Measurements from ENCODE around the gene ALG9. TPM values are rescaled to one million over a fixed set of nuclear protein-coding genes. Genes with fewer than 3 reads are reported as not detected.

ALG9 gene
- total RNA-seq, 4 donors from 2014 or later: 29.3 to 75.5 (median 49.0) TPM

- TF ChIP-seq, protein P1, sequence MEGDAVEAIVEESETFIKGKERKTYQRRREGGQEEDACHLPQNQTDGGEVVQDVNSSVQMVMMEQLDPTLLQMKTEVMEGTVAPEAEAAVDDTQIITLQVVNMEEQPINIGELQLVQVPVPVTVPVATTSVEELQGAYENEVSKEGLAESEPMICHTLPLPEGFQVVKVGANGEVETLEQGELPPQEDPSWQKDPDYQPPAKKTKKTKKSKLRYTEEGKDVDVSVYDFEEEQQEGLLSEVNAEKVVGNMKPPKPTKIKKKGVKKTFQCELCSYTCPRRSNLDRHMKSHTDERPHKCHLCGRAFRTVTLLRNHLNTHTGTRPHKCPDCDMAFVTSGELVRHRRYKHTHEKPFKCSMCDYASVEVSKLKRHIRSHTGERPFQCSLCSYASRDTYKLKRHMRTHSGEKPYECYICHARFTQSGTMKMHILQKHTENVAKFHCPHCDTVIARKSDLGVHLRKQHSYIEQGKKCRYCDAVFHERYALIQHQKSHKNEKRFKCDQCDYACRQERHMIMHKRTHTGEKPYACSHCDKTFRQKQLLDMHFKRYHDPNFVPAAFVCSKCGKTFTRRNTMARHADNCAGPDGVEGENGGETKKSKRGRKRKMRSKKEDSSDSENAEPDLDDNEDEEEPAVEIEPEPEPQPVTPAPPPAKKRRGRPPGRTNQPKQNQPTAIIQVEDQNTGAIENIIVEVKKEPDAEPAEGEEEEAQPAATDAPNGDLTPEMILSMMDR (IDR thresholded peaks at IDR 0.05; ENCODE audit: low read depth): no peak
Observed at GRCh38 chr11:111878385-111878848, 7.0 kb upstream of the ALG9 start.

- TF ChIP-seq, protein P1 (IDR thresholded peaks at IDR 0.05; ENCODE audit: low read depth): no peak
Observed at GRCh38 chr11:111871693-111872161, 346 bp upstream of the ALG9 start.

DNA sequence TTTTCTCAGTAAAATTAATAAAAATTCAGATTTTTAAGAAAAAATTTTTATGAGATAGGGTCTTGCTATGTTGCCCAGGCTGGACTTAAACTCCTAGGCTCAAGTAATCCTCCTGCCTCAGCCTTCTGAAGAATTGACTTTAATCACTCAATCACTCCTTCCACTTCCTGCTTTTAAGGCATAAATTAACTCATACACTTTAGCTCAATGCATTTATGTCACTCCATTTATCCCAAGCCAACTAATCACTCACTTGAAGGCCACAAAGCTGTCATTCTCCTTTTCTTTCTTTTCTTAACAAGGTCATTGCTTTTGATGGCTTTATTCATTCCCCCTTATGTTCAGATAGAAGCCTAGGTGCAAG is 877 bp downstream of the ALG9 start:
- TF ChIP-seq, protein P1 (IDR thresholded peaks at IDR 0.05; ENCODE audit: low read depth): no peak

GRCh38 chr11:111870113-111870512 is 1.3 kb downstream of the ALG9 start:
- TF ChIP-seq, protein P1 (IDR thresholded peaks at IDR 0.05; ENCODE audit: low read depth): no peak

DNA sequence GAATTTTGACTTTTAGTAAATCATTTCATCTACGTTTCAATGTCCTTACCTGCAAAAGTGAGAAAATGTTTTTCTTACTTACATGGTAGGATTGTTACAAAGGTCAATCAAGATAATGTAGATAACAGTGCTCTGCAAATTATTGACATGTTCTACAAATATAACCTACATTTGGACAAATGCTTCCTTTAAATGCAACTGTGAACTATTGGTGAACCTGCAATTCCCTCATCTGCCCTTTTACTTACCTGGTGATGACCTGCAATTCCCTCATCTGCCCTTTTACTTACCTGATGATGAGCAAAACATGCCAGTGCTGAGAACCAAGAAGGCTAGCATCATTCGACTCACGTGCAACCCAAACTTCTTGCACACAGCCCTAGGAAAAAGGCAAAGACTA is 11.1 kb downstream of the ALG9 start:
- TF ChIP-seq, protein P1 (IDR thresholded peaks at IDR 0.05; ENCODE audit: low read depth): no peak

GRCh38 chr11:111855506-111855905 is 15.9 kb downstream of the ALG9 start:
- TF ChIP-seq, protein P1 (IDR thresholded peaks at IDR 0.05; ENCODE audit: low read depth): no peak

GRCh38 chr11:111852103-111852502 is 19.3 kb downstream of the ALG9 start:
- TF ChIP-seq, protein P1 (IDR thresholded peaks at IDR 0.05; ENCODE audit: low read depth): no peak

Measured in subcutaneous adipose tissue (tissue), 4 donors.